CD4-positive, alpha-beta T cell treated with Interleukin-4 for 4 hours (primary cell): ENCODE measurements around the gene INTS13.
"Not testable (repeated sequence)": the region's sequence is repeated elsewhere in the genome, so short reads cannot be mapped to it uniquely, and the experiment has no call there.

Experiments
- DNase-seq: peaks from one replicate; pipeline ENCODE4 v3.0.0-alpha.2; 2020

INTS13 gene

GRCh38 chr12:26868447-26869103 lies 69.2 kb downstream of the INTS13 start:
- no peak for DNase-seq

GRCh38 chr12:26867080-26867479 lies 70.7 kb downstream of the INTS13 start:
- DNase-seq: no peak

GRCh38 chr12:26863515-26863914 lies 74.3 kb downstream of the INTS13 start:
- no peak for DNase-seq

DNA sequence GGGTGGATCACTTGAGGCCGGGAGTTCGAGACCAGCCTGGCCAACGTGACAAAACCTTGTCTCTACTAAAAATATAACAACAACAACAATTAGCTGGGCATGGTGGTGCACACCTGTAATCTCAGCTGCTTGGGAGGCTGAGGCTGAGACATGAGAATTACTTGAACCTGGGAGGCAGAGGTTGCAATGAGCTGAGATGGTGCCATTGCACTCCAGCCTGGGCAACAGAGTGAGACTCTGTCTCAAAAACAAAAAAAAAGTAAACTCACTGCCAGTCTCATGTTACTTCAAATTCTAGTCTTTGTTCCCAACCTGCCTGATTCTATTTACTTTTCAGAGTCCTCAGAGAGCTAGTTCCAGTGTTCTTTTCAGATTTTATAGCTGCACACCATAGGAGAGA lies 75.0 kb downstream of the INTS13 start:
- DNase-seq: not testable (repeated sequence)

- DNase-seq: no peak
Observed at GRCh38 chr12:26861690-26862089, 76.1 kb downstream of the INTS13 start.

GRCh38 chr12:26857465-26858176 lies 80.2 kb downstream of the INTS13 start:
- DNase-seq: no peak

DNA sequence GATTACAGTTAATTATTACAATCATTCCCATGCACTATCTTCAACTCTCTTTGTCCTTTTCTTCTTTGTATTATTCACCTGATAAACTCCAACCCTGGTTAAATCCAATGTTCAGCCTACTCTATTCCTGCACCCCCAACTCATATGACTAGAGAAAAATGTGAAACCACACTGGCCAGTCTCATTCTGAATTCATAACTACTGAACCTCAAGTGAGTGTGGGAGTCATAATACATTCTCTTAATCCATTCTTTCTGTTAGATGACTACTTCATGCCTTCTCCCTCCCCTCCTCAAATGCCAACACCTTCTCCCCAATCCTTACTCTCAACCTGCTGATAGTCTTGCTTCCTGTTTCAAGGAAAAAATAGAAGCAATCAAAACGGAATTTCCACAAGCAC lies 82.4 kb downstream of the INTS13 start:
- DNase-seq: no peak
